HG03558 (cell line): ENCODE results near the gene NEK8.
"Not testable (repeated sequence)": the region's sequence is repeated elsewhere in the genome, so short reads cannot be mapped to it uniquely, and the experiment has no call there.

Experiments used
- ATAC-seq: cut with Tn5 transposase; IDR thresholded peaks from one replicate; pipeline ENCODE4 v1.9.1; 2021; ENCODE audit warnings: moderate number of reproducible peaks; ENCODE audit not compliant: unreplicated experiment; ENCODE audit errors: extremely low read depth

NEK8 gene

DNA sequence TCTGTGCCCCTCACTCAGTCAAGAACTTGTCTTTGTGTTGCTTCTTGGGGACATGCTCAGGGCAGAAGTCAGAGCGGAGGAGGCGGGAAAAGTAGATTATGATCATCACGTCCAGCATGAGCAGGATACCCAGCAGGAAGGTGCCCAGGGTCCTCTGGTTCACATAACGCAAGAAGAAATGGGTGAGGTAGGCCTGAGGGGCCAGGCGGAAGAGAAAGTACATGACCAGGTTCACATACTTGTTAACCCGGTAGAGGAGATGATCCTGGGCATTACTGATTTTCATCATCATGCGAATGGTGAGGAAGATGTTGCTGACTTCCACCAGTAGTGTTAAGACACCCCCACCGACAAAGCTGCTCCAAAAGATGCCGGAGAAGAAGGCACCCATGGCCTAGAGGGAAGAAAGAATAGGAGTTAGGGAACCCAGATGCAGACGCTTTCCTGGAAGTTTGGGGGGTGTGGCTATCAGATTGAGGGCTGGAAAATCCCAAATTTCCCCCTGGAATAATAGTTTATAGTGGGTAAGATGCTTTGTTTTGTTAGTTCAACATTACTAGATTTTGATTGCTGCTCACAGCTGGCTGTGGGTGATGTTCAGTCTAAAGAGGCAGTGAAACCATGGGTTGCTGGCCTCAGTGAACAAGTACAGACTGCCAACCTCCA lies 4.0 kb upstream of the NEK8 start:
- ATAC-seq: no peak

- no peak for ATAC-seq
Observed at GRCh38 chr17:28725166-28725659, 3.4 kb upstream of the NEK8 start.

DNA sequence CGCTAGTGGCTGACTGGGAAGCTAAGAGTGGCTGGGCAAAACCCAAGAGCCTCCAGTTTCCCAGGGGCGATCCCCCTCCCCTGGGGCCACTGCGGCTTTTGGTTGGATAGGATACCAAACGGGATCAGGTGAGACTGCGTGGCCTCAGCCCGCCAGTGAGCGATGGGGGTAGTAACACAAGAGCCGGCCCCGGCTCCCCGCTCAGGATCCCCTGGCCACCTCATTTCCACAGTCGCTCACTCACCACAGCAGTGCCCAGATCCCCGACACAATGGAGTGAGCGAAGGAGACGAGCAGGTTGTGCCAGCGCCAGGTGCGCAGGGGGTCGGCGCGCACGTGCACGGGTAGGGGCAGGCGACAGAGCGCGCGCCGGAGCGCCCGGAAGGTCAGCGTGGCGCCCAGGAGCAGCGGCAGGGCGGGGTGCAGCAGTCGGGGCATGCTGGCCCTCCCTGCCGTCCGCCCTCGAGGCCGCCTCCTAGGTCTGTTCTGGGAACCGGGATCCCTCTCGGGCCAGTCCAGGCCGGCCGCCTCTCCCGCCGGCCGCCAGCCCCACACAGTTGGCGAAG lies 2.8 kb upstream of the NEK8 start:
- ATAC-seq: no peak

DNA sequence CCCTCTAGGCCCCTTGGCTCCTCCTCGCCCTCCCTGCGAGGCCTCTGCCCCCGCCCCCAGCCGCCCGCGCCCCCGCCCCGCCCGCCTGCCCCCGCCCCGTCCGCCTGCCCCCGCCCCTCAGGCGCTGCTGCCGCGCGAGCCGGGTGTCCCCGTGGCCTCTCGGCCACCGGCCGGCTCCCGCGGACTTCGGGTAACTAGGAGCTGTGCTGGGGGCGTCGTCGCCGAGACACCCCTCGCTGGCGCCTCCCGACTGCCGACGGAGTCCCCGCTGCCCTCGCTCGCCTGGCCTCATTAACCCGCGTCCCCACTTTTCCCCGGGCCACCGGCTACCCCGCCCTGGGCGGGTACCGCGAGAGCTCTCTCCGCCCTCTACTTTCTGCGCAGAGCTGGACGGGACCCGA lies 2.4 kb upstream of the NEK8 start, which contains the start of gene TLCD1:
Gene TLCD1, minus strand, starts transcription at position 8 of the 401 bp plus-strand sequence. CDS start 136 bp downstream, outside the sequence.
- no peak for ATAC-seq

DNA sequence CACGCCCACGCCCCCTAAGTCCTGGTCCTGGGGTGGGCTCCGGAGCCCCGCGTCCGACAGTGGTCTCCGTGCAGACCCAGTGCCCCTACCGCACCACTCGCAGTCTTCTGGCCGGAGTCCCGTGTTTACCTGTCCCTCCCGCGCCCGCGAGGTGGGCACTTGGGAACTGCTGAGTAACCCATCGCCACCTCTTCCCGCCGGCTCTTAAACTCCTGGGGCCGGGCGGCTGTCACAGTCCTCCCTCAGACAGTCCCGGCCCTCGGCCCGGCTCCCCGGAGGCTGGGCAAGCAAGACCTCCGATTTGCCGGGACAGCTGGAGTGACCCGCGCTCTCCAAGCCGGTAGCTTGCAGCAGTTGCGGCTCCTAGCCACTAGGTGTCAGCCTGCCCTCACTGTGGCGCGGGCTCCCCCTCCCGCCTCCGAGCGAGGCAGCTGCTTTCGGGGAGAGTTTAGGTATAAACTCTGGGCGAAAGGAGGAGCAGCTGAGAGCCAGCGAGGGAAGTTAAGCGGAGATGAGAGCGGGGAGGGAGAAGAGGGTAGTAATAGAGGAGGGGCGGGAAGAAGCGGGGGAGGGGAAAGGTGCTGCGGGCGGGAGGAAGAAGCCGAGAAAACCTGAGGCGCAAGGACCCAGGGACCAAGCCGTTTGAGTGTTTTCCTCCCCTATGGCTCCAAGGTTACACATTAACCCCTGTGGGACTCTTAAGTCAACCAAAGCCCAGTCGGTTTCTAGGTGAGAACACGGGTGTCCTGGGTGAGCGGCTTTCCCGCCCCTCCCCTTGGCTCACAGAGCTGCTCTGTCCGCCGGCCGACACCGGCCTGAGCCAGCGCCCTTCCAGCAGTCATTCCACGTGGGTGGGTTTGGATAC lies 1.7 kb upstream of the NEK8 start:
- ATAC-seq: no peak

DNA sequence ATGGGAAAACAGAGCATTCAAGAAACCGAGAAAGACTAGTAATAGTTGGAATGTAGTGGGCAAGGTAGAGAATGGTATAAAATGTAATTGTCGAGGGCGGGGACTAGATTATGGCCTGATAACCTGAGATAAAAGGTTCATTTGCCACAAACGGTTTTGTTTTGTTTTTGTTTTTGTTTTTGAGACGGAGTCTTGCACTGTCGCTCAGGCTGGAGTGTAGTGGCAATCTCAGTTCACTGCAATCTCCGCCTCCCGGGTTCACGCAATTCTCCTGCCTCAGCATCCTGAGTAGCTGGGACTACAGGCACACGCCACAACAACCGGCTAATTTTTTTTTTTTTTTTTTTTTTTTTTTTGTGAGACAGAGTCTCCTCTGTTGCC lies 1.4 kb downstream of the NEK8 start:
- no peak for ATAC-seq

DNA sequence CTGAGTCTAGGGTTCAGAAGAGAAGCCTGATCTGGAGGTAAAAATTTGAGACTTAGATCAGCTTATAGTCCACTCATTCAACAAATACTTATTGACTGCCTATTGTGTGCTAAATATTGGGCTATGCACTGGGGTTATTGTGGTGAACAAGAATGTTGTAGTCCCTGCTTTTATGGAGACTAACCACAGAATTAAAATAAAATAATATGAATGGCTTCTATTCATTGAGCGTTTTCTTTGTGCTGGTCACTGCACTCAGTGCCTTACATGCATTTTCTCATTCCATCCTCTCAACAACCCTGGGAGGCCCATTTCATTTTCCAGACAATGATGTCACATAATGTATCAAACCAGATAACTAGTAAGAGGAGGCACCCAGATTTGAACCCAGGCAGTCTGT lies 4.8 kb downstream of the NEK8 start:
- no peak for ATAC-seq

- ATAC-seq: no peak
Observed at GRCh38 chr17:28734712-28735241, 6.2 kb downstream of the NEK8 start.

DNA sequence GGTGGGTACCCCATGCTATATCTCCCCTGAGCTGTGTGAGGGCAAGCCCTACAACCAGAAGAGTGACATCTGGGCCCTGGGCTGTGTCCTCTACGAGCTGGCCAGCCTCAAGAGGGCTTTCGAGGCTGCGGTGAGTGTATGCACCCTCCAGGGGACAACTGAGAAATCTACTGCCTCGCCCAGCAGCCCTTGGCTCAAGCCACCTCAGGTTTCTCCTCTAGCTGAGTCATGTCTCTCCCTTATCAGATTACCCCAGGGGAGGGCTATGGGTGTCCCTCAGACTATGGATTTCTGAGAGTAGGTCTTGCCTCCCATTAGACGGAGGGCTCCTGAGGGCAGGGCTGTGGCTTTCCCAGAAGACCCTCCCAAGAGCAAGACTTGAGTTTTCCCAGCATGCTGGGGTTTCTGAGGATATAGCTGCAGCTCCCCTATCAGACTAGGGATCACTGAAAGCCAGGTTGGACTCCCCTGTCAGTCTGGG lies 6.7 kb downstream of the NEK8 start:
- ATAC-seq: no peak

DNA sequence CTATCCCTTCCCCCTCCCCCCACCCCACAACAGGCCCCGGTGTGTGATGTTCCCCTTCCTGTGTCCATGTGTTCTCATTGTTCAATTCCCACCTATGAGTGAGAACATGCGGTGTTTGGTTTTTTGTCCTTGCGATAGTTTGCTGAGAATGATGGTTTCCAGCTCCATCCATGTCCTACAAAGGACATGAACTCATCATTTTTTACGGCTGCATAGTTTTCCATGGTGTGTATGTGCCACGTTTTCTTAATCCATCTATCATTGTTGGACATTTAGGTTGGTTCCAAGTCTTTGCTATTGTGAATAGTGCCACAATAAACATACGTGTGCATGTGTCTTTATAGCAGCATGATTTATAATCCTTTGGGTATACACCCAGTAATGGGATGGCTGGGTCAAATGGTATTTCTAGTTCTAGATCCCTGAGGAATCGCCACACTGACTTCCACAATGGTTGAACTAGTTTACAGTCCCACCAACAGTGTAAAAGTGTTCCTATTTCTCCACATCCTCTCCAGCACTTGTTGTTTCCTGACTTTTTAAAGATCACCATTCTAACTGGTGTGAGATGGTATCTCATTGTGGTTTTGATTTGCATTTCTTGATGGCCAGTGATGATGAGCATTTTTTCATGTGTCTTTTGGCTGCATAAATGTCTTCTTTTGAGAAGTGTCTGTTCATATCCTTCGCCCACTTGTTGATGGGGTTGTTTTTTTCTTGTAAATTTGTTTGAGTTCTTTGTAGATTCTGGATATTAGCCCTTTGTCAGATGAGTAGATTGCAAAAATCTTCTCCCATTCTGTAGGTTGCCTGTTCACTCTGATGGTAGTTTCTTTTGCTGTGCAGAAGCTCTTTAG lies 7.6 kb downstream of the NEK8 start:
- ATAC-seq: not testable (repeated sequence)

DNA sequence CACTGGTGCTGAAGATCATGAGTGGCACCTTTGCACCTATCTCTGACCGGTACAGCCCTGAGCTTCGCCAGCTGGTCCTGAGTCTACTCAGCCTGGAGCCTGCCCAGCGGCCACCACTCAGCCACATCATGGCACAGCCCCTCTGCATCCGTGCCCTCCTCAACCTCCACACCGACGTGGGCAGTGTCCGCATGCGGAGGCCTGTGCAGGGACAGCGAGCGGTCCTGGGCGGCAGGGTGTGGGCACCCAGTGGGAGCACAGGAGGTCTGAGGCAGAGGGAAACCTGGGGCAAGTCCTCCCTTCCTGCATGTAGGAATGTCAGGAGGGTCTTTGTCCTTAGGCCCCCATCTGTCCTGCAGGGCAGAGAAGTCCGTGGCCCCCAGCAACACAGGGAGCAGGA lies 8.7 kb downstream of the NEK8 start:
- ATAC-seq: no peak

DNA sequence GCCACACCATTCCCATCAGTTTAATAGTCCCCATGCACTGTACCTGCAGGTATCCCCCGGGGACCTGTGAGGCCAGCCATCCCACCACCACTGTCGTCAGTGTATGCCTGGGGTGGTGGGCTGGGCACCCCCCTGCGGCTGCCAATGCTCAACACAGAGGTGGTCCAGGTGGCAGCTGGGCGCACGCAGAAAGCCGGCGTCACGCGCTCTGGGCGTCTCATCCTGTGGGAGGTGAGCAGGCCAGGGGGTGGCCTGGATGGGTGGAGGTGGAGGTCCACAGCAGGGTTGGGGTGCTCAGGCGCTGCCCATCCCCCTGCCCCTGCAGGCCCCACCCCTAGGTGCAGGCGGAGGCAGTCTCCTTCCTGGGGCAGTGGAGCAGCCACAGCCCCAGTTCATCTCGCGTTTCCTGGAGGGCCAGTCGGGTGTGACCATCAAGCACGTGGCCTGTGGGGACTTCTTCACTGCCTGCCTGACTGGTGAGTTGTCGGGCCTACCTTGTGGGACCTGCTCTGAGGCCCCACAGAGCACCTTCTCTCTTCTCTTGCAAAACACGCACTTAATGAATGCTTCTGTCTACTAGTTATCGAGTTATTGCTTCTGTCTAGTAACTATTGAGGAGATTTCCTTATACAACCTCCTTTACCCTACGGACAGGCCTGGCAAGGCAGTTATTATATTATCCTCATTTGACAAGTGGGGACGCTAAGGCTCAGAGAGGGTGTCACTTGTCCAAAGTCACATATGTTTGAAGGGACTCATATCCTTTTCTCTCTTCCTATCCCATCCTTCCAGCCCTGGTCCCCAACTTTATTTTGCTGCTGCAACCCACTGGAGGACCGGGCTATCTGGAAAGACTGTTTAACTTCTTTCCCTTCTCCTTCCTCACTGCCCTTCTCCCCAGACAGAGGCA lies 9.4 kb downstream of the NEK8 start:
- no peak for ATAC-seq

GRCh38 chr17:28738680-28739384 lies 10.2 kb downstream of the NEK8 start:
- no peak for ATAC-seq

GRCh38 chr17:28740406-28741357 lies 12.1 kb downstream of the NEK8 start:
- ATAC-seq: no peak

- no peak for ATAC-seq
Observed at GRCh38 chr17:28741358-28742349, 13.1 kb downstream of the NEK8 start.
